GM21717 (cell line): ENCODE measurements around the gene TBC1D1.

ENCODE experiments used
- ATAC-seq: cut with Tn5 transposase; IDR thresholded peaks from one replicate; pipeline ENCODE4 v1.9.1; 2021; ENCODE audit warnings: mild to moderate bottlenecking, moderate library complexity; ENCODE audit not compliant: unreplicated experiment

The TBC1D1 gene

DNA sequence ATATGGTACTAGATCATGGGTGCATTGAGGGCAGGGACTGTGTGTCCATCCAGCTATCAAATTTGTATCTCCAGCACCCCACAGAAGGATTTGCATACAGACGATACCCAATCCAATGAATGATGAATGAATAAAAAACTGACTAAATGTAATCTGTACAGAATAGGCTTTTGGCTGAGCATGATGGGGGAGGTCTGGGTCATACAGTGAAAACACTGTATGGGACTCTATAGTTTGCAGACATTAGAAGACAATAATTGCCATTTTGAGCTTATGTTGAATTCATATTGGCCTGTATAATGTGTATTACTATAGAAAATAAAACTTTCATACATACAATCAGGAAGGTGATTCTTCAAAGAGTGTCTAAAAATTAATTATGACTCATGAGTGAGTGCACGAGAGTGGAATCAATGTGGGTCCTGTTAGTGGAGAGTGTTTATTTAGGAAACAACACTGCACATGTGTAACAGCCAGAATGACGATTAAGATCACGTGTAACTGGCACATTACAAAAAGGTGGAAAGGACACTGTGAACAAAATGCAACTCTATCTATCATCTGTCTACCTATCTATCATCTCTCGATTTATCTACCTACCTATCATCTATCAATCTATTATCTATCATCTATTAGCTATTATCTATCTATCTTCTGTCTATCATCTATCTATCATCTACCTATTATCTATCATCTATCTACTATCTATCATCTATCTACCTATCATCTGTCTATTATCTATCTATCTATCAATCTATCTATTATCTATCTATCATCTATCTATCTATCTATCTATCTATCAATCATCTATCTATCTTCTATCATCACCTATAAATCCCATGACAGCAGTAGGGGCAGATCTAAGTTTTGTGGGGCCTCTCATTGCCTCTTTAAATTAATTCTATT lies 270.6 kb downstream of the TBC1D1 start:
- ATAC-seq: no peak

DNA sequence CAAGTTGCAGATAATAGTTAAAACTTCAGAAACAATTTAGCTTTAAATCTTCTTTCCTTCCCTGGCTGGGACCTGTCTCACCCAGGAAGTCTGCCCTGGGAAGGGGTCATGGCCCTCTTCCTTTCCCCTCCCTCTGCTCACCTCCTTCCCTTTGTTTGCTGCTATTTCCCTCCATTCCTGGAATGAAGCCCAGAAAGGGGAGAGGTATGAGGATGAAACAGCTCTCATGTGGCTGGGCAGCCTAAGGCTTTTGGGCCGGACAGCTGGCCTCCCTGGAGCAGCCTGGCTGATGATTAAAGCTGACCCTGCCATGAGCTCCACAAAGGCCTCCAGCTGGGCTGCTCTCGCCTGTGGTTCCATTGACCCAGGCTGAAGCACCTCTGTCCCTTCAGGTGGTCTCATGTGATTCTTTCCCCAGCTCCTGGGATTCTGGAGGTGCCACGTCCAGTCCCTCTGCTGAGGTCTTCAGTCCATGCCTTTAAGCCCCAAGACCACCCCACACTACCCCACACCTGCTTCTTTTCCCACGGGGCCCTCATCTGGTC lies 271.4 kb downstream of the TBC1D1 start:
- ATAC-seq: no peak

DNA sequence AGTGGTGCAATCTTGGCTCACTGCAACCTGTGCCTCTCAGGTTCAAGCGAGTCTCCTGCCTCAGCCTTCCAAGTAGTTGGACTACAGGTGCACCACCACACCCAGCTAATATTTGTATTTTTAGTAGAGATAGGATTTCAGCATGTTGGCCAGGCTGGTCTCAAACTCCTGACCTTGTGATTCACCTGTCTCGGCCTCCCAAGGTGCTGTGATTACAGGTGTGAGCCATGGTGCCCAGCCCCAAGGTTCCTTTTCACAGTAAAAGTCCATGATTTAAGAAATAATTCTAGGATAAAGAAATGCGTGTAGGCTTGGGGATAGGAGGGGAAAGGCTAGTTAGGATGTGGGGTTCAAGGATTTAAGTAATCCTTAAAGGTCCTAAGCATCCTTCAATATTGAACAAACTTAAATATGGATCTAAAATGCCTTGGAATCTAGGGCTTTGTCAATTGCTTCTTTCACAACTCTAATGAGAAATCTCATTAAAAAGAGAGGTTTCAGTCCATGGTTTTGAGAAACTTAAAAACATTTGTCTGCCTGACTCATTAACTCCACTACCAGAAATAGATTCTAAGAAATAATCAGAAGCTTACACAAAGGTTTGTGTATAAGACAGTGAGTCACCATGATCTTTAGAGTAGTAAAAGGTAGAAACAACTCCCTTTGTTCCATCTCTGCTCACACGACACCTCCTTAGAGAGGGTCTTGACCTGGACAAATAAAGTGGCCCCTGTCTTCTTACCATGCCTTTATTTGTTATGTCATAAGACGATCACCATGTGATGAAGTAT lies 272.5 kb downstream of the TBC1D1 start:
- ATAC-seq: no peak

DNA sequence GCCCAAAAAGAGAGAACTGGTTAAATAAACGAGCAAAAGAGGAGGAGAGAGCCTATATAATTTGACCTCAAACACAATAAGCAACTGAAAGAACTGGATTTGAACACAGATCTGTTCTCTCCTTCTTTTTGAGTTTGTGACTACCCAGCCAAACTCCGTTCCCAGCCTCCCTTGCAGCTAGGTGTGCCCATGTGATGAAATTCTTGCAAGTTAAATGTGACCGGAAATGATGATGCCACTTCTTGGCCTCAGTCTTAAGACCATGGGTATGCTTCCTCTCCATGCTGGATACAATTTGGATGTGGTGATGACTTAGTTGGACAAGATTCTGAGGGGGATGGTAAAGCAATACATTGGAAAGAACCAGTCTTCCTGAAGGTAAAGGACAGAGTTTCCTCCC lies 273.5 kb downstream of the TBC1D1 start:
- ATAC-seq: no peak

DNA sequence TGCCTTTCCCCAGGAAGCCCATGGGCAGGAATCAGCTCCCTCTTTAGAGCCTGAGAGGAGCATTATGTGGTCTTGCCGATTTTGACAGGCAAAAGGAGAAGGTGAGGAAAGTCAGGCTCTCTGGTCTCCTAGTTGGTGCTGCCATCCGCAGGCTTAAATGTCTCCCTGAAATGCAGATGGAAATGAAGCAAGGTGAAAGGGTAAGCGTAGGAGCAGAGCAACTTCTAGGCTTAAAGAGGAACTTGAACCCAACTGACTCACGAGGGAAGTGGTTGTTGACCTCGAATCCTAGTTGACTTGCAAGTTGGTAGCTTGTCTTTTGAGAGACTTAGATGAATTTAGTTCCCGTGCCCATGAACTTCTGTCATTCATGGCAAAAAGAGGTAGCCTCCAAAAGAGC lies 275.2 kb downstream of the TBC1D1 start:
- ATAC-seq: no peak

DNA sequence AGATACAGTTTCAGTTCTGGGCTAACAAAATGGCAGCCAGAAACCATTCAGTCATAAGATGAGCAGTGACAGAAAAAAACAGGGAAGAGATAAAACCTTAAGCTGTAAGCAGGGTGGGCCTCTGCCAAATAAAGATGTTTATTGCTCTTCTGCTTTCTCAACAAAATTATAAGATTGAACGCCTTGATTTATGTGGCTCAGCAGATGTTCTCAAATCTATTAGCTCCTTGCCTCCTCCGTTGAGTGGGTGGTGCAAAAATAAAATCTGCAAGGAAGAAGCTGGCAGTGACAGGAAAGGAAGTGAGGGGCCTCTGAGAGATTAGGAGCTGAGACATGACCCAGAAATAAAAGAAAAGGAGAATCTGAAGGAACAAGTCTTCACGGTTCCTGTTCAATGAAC lies 275.9 kb downstream of the TBC1D1 start:
- no peak for ATAC-seq

DNA sequence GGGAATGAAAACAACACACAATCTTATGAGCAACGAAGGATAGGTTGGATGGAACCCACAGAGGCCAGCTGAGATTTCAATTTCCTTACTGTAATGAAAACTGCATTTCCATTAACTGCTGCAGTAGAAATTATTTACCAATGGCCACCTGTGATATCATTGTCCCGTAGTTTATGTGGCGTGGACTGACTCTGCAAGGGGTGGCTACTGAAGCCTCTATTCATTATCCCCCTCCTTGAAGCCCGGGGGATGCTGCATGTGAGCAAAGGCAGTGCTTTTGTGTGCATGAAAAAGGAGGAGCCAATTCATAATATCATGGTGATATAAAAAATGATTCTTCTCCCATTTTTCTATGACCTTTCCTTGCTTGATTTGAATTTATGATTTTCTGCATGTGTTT lies 277.1 kb downstream of the TBC1D1 start:
- ATAC-seq: no peak

DNA sequence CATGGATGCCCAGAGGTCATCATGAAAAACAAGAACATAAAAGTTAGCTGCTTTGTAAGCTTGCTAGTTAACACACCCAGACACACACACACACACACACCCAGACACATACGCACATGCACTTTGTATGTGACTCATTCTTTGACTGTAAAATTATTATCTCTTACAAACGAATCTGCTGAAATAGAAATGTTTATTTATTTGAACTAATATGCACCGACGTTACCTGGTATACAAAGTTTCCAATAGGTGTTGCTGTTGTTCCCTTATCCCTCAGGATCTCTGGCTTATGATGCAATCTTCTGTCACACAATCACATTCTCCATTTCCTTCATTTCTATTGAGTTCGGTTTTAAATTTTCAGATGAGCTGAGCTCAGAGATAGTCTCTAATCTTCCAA lies 278.6 kb downstream of the TBC1D1 start:
- no peak for ATAC-seq

DNA sequence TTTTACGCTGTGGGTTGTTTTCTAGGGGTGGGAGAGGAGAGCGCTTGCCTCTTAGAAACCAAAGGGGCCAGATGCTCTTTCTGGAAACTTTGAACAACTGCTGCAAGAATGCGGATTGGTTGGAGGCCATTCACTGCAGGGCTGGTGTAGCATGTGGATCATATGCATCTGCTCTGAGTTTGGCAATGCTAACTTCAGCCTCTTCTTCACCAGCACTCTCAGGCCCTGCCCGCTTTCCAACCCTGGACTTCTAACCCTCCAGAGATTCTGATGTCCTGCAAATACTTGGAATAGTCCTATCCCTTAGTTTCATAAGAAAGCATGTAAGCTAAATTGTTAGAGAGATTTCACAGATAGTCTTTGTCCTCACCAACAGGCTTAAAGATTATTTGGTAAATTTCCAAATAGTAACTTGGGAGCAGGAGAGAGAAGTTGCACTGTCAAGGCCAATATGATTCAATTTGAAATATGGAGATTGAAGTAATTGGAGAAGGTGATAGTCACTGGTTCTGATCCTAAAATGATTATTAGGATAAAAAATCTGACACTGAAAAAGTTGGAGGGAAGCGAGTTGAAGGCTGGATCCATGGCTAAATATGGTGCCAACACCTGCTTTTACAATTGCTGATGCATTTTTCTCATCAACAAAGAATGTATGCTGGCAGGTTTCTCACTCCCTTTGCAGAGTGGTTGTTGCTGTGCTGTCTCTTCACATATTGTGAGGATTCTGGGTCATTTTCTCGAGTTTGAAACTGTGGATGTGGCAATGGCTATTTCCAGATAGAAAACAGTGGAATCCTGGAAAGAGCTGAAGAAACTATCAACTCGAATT lies 279.7 kb downstream of the TBC1D1 start:
- ATAC-seq: no peak

DNA sequence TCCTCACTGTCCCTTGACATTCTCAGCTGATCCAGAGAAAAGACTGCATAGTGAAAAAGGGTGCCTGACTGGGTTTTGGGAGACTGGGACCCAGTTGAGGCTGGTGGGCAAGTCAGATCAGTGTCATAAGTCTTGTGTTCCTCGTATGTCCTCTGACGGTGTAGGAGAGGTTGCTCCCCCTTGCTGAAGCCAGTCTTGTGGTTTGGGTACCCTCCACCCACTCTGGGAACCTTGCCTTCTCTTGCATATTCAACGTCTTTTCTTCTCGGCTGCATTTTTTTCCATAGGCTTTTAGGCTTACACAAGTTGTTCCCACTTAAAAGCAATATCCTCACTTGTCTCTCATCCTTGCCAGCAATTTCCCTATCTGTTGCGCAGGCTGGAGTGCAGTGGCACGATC lies 281.2 kb downstream of the TBC1D1 start:
- no peak for ATAC-seq

DNA sequence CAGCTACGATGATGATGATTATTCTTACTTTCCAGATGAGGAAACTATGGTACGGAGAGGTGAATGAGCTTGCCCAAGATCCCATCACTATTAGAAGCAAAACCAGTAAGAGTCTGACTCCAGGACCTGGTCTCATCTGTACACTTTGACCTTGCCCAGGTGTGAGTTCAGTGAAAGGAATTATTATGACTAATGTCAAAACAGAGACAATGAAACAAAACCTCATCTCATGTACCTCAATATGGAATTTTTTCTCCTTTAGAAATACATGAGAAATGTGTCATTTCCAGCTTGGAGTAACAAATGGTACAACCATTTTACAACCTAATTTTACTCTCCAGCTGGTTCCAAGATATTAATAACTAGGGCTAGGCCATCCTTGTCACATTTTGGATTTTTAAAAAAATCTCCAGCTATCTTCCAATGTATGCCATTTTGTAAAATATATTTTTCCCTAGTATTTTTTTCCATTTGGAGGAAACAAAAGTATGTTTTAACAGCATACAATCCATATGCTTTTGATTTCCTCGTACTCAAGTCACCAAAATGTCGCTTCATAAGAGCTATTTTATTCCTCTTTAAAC lies 283.1 kb downstream of the TBC1D1 start:
- no peak for ATAC-seq

DNA sequence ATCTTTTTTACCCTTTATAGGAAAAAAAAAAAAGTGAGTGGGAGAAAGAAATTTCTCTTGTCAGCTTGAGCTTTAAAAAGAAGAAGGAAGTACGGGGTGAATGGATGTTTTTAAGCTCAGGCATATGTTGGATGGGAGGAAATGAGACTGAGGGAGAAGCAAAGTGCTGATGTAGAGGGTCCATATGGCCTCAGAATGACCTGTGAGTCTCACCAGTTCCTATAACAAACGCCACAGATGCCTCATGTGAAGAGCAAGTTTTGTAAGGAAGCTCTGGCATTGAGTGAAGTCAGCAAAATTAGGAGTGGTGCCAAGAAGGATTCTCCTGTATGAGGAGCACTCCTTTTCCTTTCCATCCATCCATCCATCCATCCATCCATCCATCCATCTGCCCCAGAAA lies 283.9 kb downstream of the TBC1D1 start:
- ATAC-seq: no peak

DNA sequence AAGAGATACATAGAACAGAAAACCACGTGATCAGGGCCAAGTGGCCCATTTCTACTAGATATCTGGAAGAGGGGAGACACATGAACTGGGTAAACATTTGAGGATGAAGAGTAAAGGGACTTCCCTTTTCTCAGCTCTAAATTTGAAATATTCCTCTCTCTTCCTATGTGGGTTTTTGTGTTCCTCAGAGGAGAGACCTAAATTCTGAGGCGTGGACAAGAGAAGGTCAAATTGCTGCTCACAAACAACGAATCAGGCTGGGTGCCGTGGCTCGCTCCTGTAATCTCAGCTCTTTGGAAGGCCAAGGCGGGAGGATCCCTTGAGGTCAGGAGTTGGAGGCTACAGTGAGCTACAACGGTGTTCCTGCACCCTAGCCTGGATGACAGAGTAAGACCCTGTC lies 285.3 kb downstream of the TBC1D1 start:
- ATAC-seq: no peak

DNA sequence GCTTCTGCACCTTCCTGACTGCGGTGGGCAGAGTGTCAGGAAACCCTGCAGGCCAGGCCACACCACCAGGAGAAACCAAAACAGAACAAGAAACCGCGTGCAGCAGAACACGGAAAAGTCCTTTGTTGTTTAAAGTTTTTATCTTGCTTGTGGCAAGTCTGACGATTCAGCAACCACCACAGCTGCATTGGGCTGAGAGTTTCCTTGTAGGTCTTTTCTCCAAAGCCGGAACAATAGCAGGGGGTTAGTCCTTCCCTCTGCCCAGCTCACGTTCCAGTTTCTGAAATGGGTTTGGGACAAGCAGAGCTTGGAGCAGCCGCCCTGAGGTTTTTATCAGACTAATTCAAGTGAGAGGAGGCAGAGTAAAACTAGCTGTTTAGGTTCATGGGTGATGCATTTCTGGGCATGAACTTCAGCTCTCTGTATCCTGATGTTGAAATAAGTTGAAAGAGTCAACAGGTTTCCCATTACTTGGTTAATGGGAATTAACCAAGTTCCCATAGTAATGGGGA lies 286.2 kb downstream of the TBC1D1 start:
- ATAC-seq: no peak

DNA sequence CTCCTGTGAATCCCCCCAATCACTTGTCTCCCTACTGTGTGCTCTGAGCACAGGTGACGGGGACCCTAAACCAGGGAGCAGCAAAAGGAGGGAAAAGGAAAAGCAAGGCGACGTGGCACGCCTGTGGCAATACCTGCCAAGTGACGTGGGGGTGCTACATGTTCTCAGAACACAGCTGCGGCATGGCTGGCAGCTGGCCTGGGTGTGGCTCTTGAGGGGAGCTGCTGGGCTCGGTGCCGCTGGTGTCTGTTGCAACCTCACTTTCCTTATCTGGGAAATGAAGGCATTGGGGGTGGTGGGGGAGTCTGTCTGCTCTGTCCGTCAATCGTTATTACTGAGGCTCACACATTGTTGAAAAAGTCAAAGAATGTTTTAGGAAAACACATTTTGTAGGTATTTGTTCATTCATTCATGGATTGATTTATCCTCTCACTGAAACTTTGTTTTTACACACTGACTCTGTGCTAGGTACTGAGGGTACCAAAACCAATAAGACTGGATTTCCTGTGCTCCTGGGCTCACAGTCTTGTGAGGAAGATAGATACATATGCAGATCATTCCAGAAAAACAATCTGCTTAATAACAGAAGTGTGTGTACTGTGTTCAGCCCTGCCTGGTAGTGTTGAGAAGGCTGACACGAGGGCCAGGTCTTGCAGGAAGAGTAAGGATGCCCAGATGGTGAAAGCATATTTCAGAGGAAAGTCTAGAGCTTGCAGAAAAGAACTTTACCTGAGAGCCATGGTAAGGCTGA lies 286.9 kb downstream of the TBC1D1 start:
- no peak for ATAC-seq

DNA sequence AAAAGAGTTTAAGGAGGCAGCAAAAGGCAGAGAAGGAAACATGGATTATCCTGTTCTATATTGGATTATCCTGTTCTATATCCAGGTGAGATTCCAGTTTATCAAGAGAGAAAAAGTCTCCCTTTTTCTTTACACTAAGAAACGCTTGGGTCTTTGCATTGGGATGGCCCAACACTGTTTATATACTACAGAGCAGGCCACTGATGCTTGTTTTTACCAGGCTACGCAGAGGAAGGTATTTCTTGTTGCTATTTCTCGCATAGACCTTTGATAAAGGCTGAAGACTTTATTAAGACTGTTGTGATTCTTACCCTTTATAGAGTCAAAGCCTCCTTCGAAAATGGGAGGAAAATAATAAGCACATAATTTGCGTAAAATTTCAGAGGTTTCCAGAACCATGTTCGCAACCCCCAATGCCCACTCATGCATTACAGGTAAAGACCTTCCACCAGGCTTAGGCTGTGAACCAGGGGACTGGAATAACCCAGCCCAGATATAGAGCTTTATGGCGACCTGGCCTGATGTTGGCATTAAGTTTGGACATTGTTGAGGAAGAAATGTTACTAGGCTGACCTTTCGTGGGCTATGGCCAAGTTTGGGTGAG lies 287.6 kb downstream of the TBC1D1 start:
- no peak for ATAC-seq

DNA sequence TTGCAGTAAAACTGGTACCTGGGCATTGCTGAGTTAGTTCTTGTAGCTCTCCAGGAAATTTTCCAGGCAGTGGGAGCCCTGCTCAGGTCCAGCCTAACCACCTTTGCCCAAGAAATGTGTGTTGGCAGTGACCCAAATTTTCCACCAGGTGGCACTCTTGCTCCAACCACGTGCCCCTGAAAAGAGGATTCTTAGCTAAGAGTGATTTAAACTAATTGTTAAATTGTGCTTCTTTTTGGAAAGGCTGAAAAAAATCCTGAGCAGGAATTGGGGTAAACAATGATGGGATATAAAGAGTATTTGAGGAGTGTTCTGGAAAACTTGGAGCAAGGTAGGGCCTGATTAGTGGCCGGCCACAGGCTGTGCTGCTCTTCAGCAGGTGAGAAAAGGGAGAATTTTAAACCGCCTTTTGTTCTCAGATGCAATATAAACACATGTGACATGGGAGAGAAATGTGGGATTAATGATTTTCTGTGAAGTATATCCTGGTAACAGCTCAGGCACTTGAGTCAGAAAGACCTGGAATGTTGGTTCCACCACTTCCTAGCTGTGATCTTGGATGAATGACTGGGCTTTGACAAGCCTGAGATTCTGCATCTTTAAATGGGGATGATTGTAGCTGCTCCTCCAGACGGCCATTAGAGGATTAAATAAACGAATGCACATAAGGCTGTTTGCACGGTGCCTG lies 288.9 kb downstream of the TBC1D1 start:
- ATAC-seq: no peak

DNA sequence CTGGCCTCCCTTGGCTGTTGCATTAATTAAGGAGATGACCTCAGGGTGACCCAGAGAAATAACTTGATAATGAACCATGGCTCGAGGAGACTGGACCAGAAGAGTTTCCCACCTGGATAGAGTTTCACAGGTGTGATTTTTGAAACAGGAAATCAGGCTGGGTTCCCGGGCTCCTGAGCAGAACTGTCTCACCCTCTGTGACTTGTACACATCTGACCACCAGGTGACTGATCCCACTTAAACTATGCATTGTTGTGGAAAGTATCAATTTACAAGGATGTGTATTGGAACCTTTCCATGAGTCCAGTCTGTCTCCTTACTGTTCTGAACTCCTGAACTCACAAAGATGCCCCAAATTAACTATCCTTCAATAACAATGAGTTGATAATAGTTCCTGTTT lies 289.6 kb downstream of the TBC1D1 start:
- ATAC-seq: no peak

DNA sequence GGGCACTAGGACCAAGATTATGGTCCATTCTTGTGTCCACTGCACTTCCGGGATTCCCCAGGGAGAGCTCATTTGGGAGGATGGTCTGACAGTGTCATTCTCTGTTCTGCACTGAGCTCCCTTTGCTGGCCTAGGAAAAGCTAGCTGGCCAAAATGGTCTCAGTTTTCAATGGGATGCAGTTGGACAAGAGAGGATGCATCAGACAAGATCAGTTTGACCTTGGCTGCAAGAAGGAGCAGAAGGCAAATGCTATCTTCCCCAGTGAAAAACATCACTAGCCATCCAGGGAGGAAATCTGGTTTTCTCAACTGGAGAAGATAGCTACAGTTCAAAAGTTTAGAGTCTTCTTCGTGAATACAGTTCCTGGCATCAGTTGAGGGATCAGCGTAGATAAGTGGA lies 290.4 kb downstream of the TBC1D1 start:
- ATAC-seq: no peak
